Activated T-helper 17 cell treated with anti-CD3 and anti-CD28 coated beads, Interleukin-2, amount 50 U/mL, for 72 hours (primary cell): ENCODE measurements around the gene SYDE1. TPM values are rescaled to one million over a fixed set of nuclear protein-coding genes. Genes with fewer than 3 reads are reported as not detected.

ENCODE experiments used
- ATAC-seq: fragments of 150-1000 bp; cut with Tn5 transposase; replicated peaks from 2 replicates; pipeline ENCODE4 v1.10.0; 2021; ENCODE audit warnings: mild to moderate bottlenecking, moderate library complexity
- H3K27ac Mint-ChIP-seq: one replicate; pipeline ENCODE4 v1.8.0; 2022; ENCODE audit warnings: mixed read lengths
- H3K27me3 Mint-ChIP-seq: one replicate; pipeline ENCODE4 v1.8.0; 2022; ENCODE audit warnings: mixed read lengths
- H3K36me3 Mint-ChIP-seq: one replicate; pipeline ENCODE4 v1.8.0; 2022; ENCODE audit warnings: low read depth, mild to moderate bottlenecking, mixed read lengths
- H3K4me1 Mint-ChIP-seq: one replicate; pipeline ENCODE4 v1.8.0; 2022; ENCODE audit warnings: mixed read lengths
- H3K4me3 Mint-ChIP-seq: one replicate; pipeline ENCODE4 v1.8.0; 2022; ENCODE audit warnings: mild to moderate bottlenecking, mixed read lengths
- H3K9me3 Mint-ChIP-seq: one replicate; pipeline ENCODE4 v1.8.0; 2022; ENCODE audit warnings: mixed read lengths
- total RNA-seq, 2 donors: library from RNA; stranded (reverse); gene quantifications; one replicate each; pipeline ENCODE4 v1.2.3, GENCODE V29; 2022

Gene SYDE1
- total RNA-seq, 2 donors from 2014 or later, result 0.26 to 2.6 TPM

DNA sequence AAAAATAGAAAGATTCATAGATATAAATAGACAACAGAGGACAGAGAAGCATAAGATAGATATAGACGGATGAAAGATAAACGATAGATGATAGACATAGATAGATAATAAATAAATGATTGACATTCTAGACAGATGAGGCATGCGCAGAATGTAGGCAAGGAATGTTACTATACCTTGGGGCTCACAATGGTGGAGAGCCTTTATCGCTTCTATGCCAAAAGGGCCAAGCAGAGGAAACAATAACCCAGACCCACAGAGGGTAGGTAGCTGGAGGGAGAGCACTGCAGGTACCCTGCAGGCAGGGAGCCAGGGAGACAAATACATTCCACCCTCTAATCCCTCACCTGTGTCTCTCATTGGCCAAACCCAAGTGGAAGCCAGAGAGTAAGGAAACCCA, 49.2 kb downstream of the SYDE1 start:
- H3K9me3 Mint-ChIP-seq, result no peaks in the 10 kb centered on the region
- no peaks in the 10 kb centered on the region for H3K4me1 Mint-ChIP-seq
- peaks cover 12% of the 10 kb centered on the region for H3K27me3 Mint-ChIP-seq
- no peak overlapping the region for H3K27ac Mint-ChIP-seq
- H3K4me3 Mint-ChIP-seq, result no peak overlapping the region
- no peak for ATAC-seq
- no peaks in the 10 kb centered on the region for H3K36me3 Mint-ChIP-seq

DNA sequence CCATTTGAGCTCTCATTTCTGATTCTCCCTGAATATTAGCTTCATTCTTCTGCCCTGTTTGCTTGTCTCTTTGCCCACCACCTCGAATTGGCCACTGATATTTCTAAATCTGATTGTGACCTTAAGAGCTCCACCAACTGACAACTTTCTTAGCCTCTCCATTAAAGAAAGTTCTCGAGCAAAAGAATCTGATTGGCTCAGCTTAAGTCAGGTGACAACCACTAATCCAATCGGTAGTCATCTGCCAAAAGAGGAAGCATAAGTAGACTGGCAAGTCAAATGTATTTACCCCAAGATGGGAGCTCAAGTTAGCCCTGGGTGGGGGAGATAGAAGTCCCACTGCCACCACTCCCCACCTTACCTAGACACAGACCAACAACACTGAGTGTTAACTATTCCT, 52.0 kb downstream of the SYDE1 start:
- no peaks in the 10 kb centered on the region for H3K36me3 Mint-ChIP-seq
- no peak overlapping the region for H3K4me3 Mint-ChIP-seq
- no peak for ATAC-seq
- H3K9me3 Mint-ChIP-seq, result no peaks in the 10 kb centered on the region
- no peak overlapping the region for H3K27ac Mint-ChIP-seq
- H3K27me3 Mint-ChIP-seq, result peaks cover 3% of the 10 kb centered on the region
- H3K4me1 Mint-ChIP-seq, result no peaks in the 10 kb centered on the region

DNA sequence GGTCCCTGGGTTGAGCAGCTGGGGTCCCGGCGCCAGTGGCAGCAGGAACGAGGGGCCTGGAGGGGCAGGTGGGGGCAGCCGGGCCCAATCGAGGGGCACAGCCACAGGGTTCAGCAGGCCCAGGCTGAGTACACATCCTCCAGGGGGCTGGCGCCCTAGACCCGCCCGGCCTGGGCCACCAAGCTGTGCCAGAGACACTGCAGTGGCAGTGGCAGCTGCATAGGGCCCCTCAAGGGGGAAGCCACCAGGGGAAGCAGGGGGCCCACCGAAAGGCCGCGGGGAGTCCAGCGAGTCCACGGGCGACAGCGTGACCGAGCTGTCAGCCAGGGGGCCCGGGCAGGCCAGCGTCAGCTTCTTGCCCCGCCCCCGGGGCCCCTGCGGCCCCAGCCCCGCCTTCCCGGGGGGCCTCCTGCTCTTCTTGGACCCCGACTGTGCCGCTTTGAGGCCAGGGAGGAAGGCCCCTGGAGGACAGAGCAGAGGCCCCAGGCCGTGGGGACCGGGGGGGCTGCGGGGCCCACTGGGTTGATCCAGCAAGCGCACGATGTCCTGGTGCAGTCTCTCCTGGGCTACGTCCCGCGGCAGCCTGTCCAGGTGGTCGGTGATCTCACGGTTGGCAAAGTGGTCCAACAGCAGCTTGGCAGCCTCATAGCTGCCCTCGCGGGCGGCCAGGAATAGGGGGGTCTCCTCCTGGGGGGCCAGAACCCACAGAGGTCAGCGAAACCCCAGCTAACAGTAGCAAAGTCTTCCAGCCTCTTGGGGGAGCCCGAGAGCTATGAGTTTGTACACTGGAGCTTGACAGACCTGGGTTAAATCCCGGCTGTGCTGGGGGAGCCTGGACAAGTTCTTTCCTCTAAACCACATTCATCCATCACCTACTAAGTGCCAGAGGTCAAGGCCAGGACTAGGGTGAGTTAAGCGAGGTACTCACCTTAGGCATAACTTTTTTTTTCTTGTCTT, 54.1 kb downstream of the SYDE1 start:
- Mint-ChIP-seq H3K4me3 (no peak overlapping the region), H3K27me3 (peaks cover 2% of the 10 kb centered on the region)
- no peak for ATAC-seq

More for the DNA sequence above, 54.1 kb downstream of the SYDE1 start:
- no peaks in the 10 kb centered on the region for H3K36me3 Mint-ChIP-seq
- H3K9me3 Mint-ChIP-seq, result no peaks in the 10 kb centered on the region
- no peaks in the 10 kb centered on the region for H3K4me1 Mint-ChIP-seq
- H3K27ac Mint-ChIP-seq, result no peak overlapping the region

Other genes starting within 250 kb of the SYDE1 start
- not detected for gene OR7A17, start 221.3 kb upstream of the SYDE1 start, total RNA-seq
- gene OR7C2, start 165.9 kb upstream of the SYDE1 start, total RNA-seq, result not detected
- gene SLC1A6, start 127.5 kb upstream of the SYDE1 start, total RNA-seq, result not detected
- not detected for gene CASP14, start 57.9 kb upstream of the SYDE1 start, total RNA-seq
- gene OR1I1, start 25.2 kb upstream of the SYDE1 start, total RNA-seq, result not detected
- under 1 TPM; 0.06 to 0.29 TPM for gene NOTCH3, start 93.6 kb downstream of the SYDE1 start, total RNA-seq
- gene EPHX3, start 125.0 kb downstream of the SYDE1 start, total RNA-seq, result under 1 TPM in 1 of 2 donors, not detected in 1; 0.24 TPM
- gene BRD4, start 225.1 kb downstream of the SYDE1 start, total RNA-seq, result 10 to 100 TPM; 90.4 to 96.7 TPM